HepG2 (cell line): ENCODE measurements around the gene SMIM44. TPM values are rescaled to one million over a fixed set of nuclear protein-coding genes. Genes with fewer than 3 reads are reported as not detected.
A peak's percentile ranks its signal among the peaks of the same experiment; 100 is the strongest.

Experiments
- ARHGAP35 ChIP-seq: sonication (generic); formaldehyde crosslinking; IDR thresholded peaks from 2 replicates; pipeline ENCODE4 v1.9.0; 2022; ENCODE audit warnings: mild to moderate bottlenecking, inconsistent platforms, moderate library complexity, missing genetic modification reagents, borderline replicate concordance
- CCDC6 ChIP-seq: sonication (generic); formaldehyde crosslinking; IDR thresholded peaks from 2 replicates; pipeline ENCODE4 v1.8.1; 2022; ENCODE audit warnings: mild to moderate bottlenecking, missing genetic modification reagents, moderate library complexity
- CENPX ChIP-seq: sonication (generic); formaldehyde crosslinking; IDR thresholded peaks from 2 replicates; pipeline ENCODE4 v1.9.0; 2021; ENCODE audit warnings: mild to moderate bottlenecking, missing genetic modification reagents, moderate library complexity
- HDAC6 ChIP-seq: fragments of 200-600 bp; sonication (generic); IDR thresholded peaks from 2 replicates; pipeline ENCODE4 v1.7.0; 2017; ENCODE audit warnings: mild to moderate bottlenecking, antibody characterized with exemption, low read length, low read depth
- HNRNPH1 ChIP-seq: fragments of 200-400 bp; formaldehyde crosslinking; optimal IDR thresholded peaks from 2 replicates; pipeline ENCODE3; 2017; ENCODE audit warnings: mild to moderate bottlenecking, low read depth, low read length
- JUNB ChIP-seq: sonication (generic); formaldehyde crosslinking; IDR thresholded peaks from 2 replicates; pipeline ENCODE4 v1.8.0; 2022; ENCODE audit warnings: missing genetic modification reagents, mild to moderate bottlenecking, borderline replicate concordance
- MAFF ChIP-seq: IDR thresholded peaks from 2 replicates; pipeline ENCODE4 v1.6.1; 2011; ENCODE audit warnings: low read depth, low read length, improper control_type of control experiment
- NFKBIZ ChIP-seq: IDR thresholded peaks from 2 replicates; pipeline ENCODE4 v1.6.1; 2018; ENCODE audit warnings: missing genetic modification reagents, missing compliant biosample characterization
- RXRA ChIP-seq: sonication (generic); formaldehyde crosslinking; IDR thresholded peaks from 2 replicates; pipeline ENCODE4 v1.5.1; 2020; ENCODE audit warnings: missing genetic modification reagents
- SAP130 ChIP-seq: IDR thresholded peaks from 2 replicates; pipeline ENCODE4 v1.6.1; 2016; ENCODE audit warnings: low read depth
- SATB2 ChIP-seq: sonication (generic); formaldehyde crosslinking; IDR thresholded peaks from 2 replicates; pipeline ENCODE4 v1.5.0; 2020; ENCODE audit warnings: missing genetic modification reagents
- SYNCRIP ChIP-seq: fragments of 200-400 bp; formaldehyde crosslinking; IDR thresholded peaks from 2 replicates; pipeline ENCODE4 v1.6.1; 2018; ENCODE audit warnings: mild to moderate bottlenecking, low read depth, low read length; ENCODE audit not compliant: insufficient read depth
- TGIF2 ChIP-seq: IDR thresholded peaks from 2 replicates; pipeline ENCODE4 v1.6.1; 2016; ENCODE audit warnings: control low read depth, missing compliant biosample characterization
- ZFP41 ChIP-seq: sonication (generic); formaldehyde crosslinking; IDR thresholded peaks from 2 replicates; pipeline ENCODE4 v1.4.0; 2020; ENCODE audit warnings: mild to moderate bottlenecking, missing genetic modification reagents, borderline replicate concordance
- ZNF205 ChIP-seq: IDR thresholded peaks from 2 replicates; pipeline ENCODE4 v1.6.1; 2018; ENCODE audit warnings: missing biosample characterization, missing genetic modification reagents
- ZNF282 ChIP-seq: fragments of 450-650 bp; IDR thresholded peaks from 2 replicates; pipeline ENCODE4 v1.6.1; 2018; ENCODE audit not compliant: partially characterized antibody
- ZNF317 ChIP-seq: sonication (generic); formaldehyde crosslinking; IDR thresholded peaks from 2 replicates; pipeline ENCODE4 v1.5.0; 2020; ENCODE audit warnings: mild to moderate bottlenecking, missing genetic modification reagents
- ZNF337 ChIP-seq: sonication (generic); formaldehyde crosslinking; IDR thresholded peaks from 2 replicates; pipeline ENCODE4 v1.5.1; 2020; ENCODE audit warnings: missing genetic modification reagents, low read depth, mild to moderate bottlenecking, borderline replicate concordance
- ZNF749 ChIP-seq: sonication (generic); formaldehyde crosslinking; IDR thresholded peaks from 2 replicates; pipeline ENCODE4 v1.8.0; 2022; ENCODE audit warnings: mild to moderate bottlenecking, missing genetic modification reagents, moderate library complexity, borderline replicate concordance
- polyA plus RNA-seq, 8 experiments: library from polyadenylated mRNA; depleted of rRNA in 3 of 8; stranded (reverse) in 7 of 8; unstranded in 1 of 8; fragments of >200 nt; fragmentation: Illumina TruSeq in 4 of 8; extraction: Trizol in 4 of 8; gene quantifications; 2 replicates each; pipeline versions ENCODE4 v1.2.1 to v1.2.3, GENCODE V29; 2011 to 2016; ENCODE audit warnings: low read depth in 4 of 8, missing spikeins in 1 of 8, mixed read lengths in 1 of 8; ENCODE audit not compliant: insufficient read depth in 1 of 8
- total RNA-seq, 5 experiments: library from RNA; depleted of rRNA; stranded (reverse); fragments of >200 nt; fragmentation: Illumina TruSeq; extraction: Trizol; gene quantifications; 2 replicates each; pipeline ENCODE4 v1.2.3, GENCODE V29; 2016; ENCODE audit warnings: low read depth in 1 of 5
- TF ChIP-seq, protein P1 (sequence below): IDR thresholded peaks from 2 replicates; pipeline ENCODE4 v1.6.1; 2016; ENCODE audit warnings: mild to moderate bottlenecking
- TF ChIP-seq, protein P2 (sequence below): IDR thresholded peaks from 2 replicates; pipeline ENCODE4 v1.6.1; 2012; ENCODE audit warnings: low read depth, low read length, improper control_type of control experiment
- TF ChIP-seq, protein P3 (sequence below): sonication (generic); formaldehyde crosslinking; IDR thresholded peaks from 2 replicates; pipeline ENCODE4 v1.4.0; 2020; ENCODE audit warnings: missing genetic modification reagents
- TF ChIP-seq, protein P4 (sequence below): sonication (generic); formaldehyde crosslinking; IDR thresholded peaks from 2 replicates; pipeline ENCODE4 v1.4.0; 2020; ENCODE audit warnings: missing genetic modification reagents

The SMIM44 gene
- total and polyA plus RNA-seq, 2 of the 13 experiments (the other 11 are each of a cell fraction or from before 2014, with no cell fraction given): not detected

DNA sequence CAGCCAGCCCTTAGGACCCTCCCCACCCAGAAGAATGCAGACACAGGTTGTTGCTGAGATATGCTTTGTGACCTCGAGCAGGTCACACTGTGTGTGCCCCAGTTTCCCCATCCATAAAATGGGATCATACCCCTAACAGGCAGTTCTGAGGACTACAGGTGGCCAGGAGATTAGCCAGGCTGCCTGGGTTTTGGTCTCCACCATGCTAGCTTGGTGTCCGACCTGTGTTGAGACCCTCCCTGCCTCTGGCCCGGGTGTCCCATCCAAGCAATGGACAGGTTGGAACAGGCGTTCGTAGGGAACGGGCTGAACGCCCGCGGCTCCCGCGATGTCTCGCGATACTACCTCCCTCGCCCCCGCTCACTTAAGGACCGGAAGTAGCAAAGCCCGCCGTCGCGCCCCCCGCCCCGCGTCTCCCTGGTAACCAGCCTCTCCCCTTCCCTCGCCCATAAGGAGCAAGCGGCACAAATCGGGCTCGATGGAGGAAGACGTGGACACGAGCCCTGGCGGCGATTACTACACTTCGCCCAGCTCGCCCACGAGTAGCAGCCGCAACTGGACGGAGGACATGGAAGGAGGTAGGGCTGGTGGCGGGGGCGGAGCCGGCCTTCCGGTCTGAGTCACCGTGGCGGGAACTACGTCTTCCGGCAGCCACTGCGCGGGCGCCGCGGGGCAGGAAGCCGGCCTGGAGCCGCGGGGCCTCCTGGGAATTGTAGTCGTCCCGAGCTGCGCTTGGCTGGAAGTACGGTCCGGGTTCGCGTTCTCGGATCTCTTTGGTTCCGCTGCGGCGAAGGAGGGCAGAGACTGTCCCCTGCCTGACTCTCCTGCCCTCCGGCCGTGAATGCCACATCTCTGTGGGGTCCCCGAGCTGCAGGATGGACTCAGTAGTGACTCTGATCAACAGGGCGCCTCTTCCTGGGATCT lies 48.3 kb downstream of the SMIM44 start (continued):
- TF ChIP-seq, protein P1, sequence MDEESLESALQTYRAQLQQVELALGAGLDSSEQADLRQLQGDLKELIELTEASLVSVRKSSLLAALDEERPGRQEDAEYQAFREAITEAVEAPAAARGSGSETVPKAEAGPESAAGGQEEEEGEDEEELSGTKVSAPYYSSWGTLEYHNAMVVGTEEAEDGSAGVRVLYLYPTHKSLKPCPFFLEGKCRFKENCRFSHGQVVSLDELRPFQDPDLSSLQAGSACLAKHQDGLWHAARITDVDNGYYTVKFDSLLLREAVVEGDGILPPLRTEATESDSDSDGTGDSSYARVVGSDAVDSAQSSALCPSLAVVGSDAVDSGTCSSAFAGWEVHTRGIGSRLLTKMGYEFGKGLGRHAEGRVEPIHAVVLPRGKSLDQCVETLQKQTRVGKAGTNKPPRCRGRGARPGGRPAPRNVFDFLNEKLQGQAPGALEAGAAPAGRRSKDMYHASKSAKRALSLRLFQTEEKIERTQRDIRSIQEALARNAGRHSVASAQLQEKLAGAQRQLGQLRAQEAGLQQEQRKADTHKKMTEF (CRISPR knock-in tag): peak; percentile 71
- TF ChIP-seq ZNF749 (CRISPR knock-in tag) (no peak; the same call in 1 of the 2 replicates), ZNF317 (CRISPR knock-in tag) (no peak), ZFP41 (CRISPR knock-in tag) (no peak), HDAC6 (no peak), JUNB (CRISPR knock-in tag) (peak; percentile 66), HNRNPH1 (no peak), SYNCRIP (no peak), CENPX (CRISPR knock-in tag) (no peak), RXRA (CRISPR knock-in tag) (peak; percentile 49; the same call in 1 of the 2 replicates), ZNF205 (CRISPR knock-in tag) (0 out of 2 replicates have a peak, but pooled peaks have one; percentile 25), MAFF (no peak), SAP130 (CRISPR knock-in tag) (peak; percentile 75), CCDC6 (CRISPR knock-in tag) (no peak), NFKBIZ (CRISPR knock-in tag) (no peak), ARHGAP35 (no peak), TGIF2 (CRISPR knock-in tag) (no peak), SATB2 (CRISPR knock-in tag) (no peak), ZNF337 (CRISPR knock-in tag) (no peak), ZNF282 (no peak)
- TF ChIP-seq, protein P2, sequence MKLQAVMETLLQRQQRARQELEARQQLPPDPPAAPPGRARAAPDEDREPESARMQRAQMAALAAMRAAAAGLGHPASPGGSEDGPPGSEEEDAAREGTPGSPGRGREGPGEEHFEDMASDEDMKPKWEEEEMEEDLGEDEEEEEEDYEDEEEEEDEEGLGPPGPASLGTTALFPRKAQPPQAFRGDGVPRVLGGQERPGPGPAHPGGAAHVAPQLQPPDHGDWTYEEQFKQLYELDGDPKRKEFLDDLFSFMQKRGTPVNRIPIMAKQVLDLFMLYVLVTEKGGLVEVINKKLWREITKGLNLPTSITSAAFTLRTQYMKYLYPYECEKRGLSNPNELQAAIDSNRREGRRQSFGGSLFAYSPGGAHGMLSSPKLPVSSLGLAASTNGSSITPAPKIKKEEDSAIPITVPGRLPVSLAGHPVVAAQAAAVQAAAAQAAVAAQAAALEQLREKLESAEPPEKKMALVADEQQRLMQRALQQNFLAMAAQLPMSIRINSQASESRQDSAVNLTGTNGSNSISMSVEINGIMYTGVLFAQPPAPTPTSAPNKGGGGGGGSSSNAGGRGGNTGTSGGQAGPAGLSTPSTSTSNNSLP: no peak
- TF ChIP-seq, protein P3, sequence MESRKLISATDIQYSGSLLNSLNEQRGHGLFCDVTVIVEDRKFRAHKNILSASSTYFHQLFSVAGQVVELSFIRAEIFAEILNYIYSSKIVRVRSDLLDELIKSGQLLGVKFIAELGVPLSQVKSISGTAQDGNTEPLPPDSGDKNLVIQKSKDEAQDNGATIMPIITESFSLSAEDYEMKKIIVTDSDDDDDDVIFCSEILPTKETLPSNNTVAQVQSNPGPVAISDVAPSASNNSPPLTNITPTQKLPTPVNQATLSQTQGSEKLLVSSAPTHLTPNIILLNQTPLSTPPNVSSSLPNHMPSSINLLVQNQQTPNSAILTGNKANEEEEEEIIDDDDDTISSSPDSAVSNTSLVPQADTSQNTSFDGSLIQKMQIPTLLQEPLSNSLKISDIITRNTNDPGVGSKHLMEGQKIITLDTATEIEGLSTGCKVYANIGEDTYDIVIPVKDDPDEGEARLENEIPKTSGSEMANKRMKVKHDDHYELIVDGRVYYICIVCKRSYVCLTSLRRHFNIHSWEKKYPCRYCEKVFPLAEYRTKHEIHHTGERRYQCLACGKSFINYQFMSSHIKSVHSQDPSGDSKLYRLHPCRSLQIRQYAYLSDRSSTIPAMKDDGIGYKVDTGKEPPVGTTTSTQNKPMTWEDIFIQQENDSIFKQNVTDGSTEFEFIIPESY (CRISPR knock-in tag): no peak
- TF ChIP-seq, protein P4, sequence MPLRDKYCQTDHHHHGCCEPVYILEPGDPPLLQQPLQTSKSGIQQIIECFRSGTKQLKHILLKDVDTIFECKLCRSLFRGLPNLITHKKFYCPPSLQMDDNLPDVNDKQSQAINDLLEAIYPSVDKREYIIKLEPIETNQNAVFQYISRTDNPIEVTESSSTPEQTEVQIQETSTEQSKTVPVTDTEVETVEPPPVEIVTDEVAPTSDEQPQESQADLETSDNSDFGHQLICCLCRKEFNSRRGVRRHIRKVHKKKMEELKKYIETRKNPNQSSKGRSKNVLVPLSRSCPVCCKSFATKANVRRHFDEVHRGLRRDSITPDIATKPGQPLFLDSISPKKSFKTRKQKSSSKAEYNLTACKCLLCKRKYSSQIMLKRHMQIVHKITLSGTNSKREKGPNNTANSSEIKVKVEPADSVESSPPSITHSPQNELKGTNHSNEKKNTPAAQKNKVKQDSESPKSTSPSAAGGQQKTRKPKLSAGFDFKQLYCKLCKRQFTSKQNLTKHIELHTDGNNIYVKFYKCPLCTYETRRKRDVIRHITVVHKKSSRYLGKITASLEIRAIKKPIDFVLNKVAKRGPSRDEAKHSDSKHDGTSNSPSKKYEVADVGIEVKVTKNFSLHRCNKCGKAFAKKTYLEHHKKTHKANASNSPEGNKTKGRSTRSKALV (CRISPR knock-in tag): no peak
